ENCODE measurements around the gene PBXIP1. TPM values are rescaled to one million over a fixed set of nuclear protein-coding genes. Genes with fewer than 3 reads are reported as not detected.

PBXIP1 gene
- total RNA-seq, 1 donor from 2014 or later, result 56.2 TPM

- no peak for DNase-seq (ENCODE audit: low spot score in 2 of 2, unreplicated experiment in 2 of 2)
- Mint-ChIP-seq H3K9me3 (no peaks in the 10 kb centered on the region), H3K27ac (peak overlapping the region; percentile 2), H3K4me3 (no peak overlapping the region), H3K4me1 (peaks cover 21% of the 10 kb centered on the region), H3K36me3 (peaks cover 9% of the 10 kb centered on the region), H3K27me3 (ENCODE audit: low read depth) (no peaks in the 10 kb centered on the region)
- no peak for TF ChIP-seq CTCF (IDR thresholded peaks at IDR 0.05; ENCODE audit: unreplicated experiment)
These were observed 11.3 kb downstream of the PBXIP1 start for GRCh38 chr1:154944401-154945159.

DNA sequence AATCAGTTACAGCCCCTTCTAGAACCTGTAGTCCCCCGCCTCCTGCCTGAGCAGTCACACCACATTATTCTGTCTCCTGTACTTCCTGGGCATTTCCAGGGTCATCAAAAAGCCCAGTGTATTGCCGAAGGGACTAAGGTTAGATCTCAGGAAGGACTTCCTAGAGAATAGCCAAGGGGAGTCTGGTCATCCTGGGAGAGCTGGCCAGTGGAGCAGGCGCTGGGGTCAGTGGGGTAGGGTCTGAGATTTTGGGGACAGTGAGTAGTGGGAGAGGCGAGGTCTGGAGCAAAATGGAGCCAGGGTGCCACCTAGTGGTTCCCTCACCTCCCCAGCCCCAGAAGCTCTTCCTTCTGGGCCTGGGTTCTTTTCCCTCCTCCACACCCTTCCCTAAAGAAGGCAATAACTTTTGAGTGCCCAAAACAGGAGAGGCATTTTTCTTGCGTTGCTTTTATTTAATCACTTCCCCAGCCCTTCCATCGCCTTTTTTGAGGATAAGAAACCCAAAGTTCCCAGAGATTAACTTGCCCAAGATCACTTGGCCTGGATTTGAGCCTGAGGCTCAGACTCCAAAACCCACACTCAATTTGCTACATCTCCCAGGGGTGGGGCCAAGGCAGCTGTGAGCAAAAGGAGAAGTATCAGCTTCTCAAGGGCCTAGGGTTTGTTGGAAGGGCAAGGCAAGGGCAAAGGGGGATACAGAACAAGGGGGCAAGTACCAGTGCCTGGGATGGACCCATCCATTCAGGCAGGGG lies 12.1 kb downstream of the PBXIP1 start:
- Mint-ChIP-seq H3K36me3 (peaks cover 8% of the 10 kb centered on the region), H3K4me1 (peaks cover 21% of the 10 kb centered on the region), H3K4me3 (no peak overlapping the region), H3K27me3 (ENCODE audit: low read depth) (no peaks in the 10 kb centered on the region), H3K9me3 (no peaks in the 10 kb centered on the region), H3K27ac (peak overlapping the region; percentile 27)
- peak; percentile 29 for TF ChIP-seq CTCF (IDR thresholded peaks at IDR 0.05; ENCODE audit: unreplicated experiment)
- DNase-seq (ENCODE audit: low spot score in 2 of 2, unreplicated experiment in 2 of 2), result peak in 1 of 2 experiments; percentile 59

DNA sequence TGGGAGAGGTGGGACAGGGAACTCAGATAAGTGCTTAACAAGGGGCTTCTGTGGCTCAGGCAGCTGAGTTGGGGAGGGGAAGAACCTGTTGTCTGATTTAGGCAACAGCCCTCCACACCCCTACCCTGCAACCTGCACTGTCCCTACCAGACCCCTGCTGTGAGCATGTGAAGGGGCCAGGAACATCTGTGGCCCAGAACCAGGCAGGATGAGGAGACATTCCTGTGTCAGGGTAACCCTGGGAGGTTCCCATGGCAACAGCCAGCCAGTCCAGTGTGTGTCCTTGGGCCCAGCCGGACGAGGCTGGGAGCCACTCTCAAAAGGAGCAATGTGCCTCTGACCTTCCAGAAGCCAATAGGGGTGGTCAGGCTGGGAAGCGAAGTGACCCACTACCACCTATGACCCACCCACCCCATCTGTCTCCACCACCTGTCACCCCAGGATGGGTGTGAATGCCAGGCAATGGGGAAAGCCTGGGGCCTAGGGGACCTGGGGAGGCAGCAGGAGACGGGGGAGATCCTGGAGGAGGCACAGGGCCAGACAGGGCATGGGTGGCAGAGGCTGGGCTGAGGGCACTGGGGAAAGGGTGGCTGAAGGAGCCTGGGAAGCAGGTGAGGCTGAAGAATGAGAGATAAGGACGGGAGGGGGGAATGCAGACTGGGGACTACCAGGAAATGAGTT lies 14.4 kb downstream of the PBXIP1 start:
- TF ChIP-seq CTCF (IDR thresholded peaks at IDR 0.05; ENCODE audit: unreplicated experiment), result no peak
- Mint-ChIP-seq H3K4me3 (no peak overlapping the region), H3K27me3 (ENCODE audit: low read depth) (no peaks in the 10 kb centered on the region), H3K36me3 (peaks cover 4% of the 10 kb centered on the region), H3K27ac (no peak overlapping the region), H3K9me3 (no peaks in the 10 kb centered on the region), H3K4me1 (peaks cover 32% of the 10 kb centered on the region)
- DNase-seq (ENCODE audit: low spot score in 2 of 2, unreplicated experiment in 2 of 2), result no peak

- Mint-ChIP-seq H3K4me3 (no peak overlapping the region), H3K27me3 (ENCODE audit: low read depth) (no peaks in the 10 kb centered on the region), H3K9me3 (no peaks in the 10 kb centered on the region), H3K36me3 (no peaks in the 10 kb centered on the region), H3K27ac (peak overlapping the region; percentile 3), H3K4me1 (peaks cover 35% of the 10 kb centered on the region)
- TF ChIP-seq CTCF (IDR thresholded peaks at IDR 0.05; ENCODE audit: unreplicated experiment), result no peak
- DNase-seq (ENCODE audit: low spot score in 2 of 2, unreplicated experiment in 2 of 2), result no peak
These were observed 15.2 kb downstream of the PBXIP1 start for GRCh38 chr1:154940651-154941194.

DNA sequence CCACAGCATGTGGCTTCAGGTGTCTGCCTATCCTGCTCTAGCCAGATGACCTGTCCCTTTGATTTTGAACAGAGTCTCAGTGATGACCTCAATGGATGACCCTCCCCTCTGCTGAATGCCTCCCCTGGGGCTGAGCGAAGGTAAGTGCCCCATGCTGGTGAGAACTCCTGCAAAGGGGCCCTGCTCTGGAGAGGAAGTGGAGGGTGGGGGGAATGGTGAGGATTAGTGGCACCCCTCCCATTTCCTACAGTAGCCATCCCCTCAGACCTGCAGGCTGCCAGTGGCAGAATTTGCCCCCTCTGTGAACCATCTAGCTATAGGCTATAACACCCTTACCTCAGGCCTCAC lies 15.7 kb downstream of the PBXIP1 start:
- H3K4me1 Mint-ChIP-seq, result peaks cover 35% of the 10 kb centered on the region
- H3K4me3 Mint-ChIP-seq, result no peak overlapping the region
- H3K27ac Mint-ChIP-seq, result no peak overlapping the region
- H3K27me3 Mint-ChIP-seq (ENCODE audit: low read depth), result no peaks in the 10 kb centered on the region
- TF ChIP-seq CTCF (IDR thresholded peaks at IDR 0.05; ENCODE audit: unreplicated experiment), result no peak
- no peak for DNase-seq (ENCODE audit: low spot score in 2 of 2, unreplicated experiment in 2 of 2)
- no peaks in the 10 kb centered on the region for H3K36me3 Mint-ChIP-seq
- H3K9me3 Mint-ChIP-seq, result no peaks in the 10 kb centered on the region
